Suprapubic skin (tissue), 3 donors: ENCODE data around the gene DISC1.

Experiments used
- CTCF ChIP-seq, 2 donors: fragments of 200-600 bp in 1 of 2; fragments of 450-650 bp in 1 of 2; sonication (generic) in 1 of 2; IDR thresholded peaks; one replicate each; pipeline ENCODE4 v1.5.1; 2016 to 2019; ENCODE audit warnings: antibody characterized with exemption in 2 of 2, mild to moderate bottlenecking in 1 of 2, moderate library complexity in 1 of 2
- POLR2A ChIP-seq, 2 donors: fragments of 450-650 bp; IDR thresholded peaks; one replicate each; pipeline ENCODE4 v1.6.1; 2017; ENCODE audit warnings: antibody characterized with exemption in 2 of 2, mild to moderate bottlenecking in 2 of 2, moderate library complexity in 2 of 2

- TF ChIP-seq CTCF (IDR thresholded peaks at IDR 0.05), result no peak
- no peak for TF ChIP-seq POLR2A (IDR thresholded peaks at IDR 0.05)
Measured at GRCh38 chr1:232062967-232063366, 436.4 kb downstream of the DISC1 start.
